HL-60 (cell line): ENCODE measurements around the gene DIO2.

Experiments
- DNase-seq, 2 experiments: peaks; one replicate each; pipeline ENCODE4 v3.0.0-alpha.2; 2010 to 2020; ENCODE audit warnings: low read depth in 1 of 2, low spot score in 1 of 2
- H3K27ac ChIP-seq: fragments of 250-450 bp; sonication (Bioruptor Pico); replicated peaks from 2 replicates; pipeline ENCODE4 v1.5.1; 2020; ENCODE audit warnings: mild to moderate bottlenecking, moderate library complexity
- H3K27me3 ChIP-seq: fragments of 250-450 bp; sonication (Bioruptor Pico); 2 replicates; pipeline ENCODE4 v1.5.1; 2021; ENCODE audit warnings: mild to moderate bottlenecking, moderate library complexity; ENCODE audit not compliant: insufficient read depth, poor library complexity, severe bottlenecking
- H3K4me3 ChIP-seq: replicated peaks from 2 replicates; pipeline ENCODE4 v1.5.1; 2011; ENCODE audit warnings: mild to moderate bottlenecking, control low read depth, low read length; ENCODE audit not compliant: insufficient read depth
- GABPA ChIP-seq: IDR thresholded peaks from 2 replicates; pipeline ENCODE4 v1.6.1; 2012; ENCODE audit warnings: low read depth
- POLR2AphosphoS5 ChIP-seq: IDR thresholded peaks from 2 replicates; pipeline ENCODE4 v1.6.1; 2012; ENCODE audit warnings: low read depth
- SPI1 ChIP-seq: IDR thresholded peaks from 2 replicates; pipeline ENCODE4 v1.6.1; 2012; ENCODE audit warnings: low read depth, mild to moderate bottlenecking, borderline replicate concordance
- long read RNA-seq: library from polyadenylated mRNA; unstranded; transcript quantifications from one replicate; pipeline ENCODE4 v2.0.0, GENCODE V29; 2020
- TF ChIP-seq, protein P1 (sequence below): IDR thresholded peaks from 2 replicates; pipeline ENCODE4 v1.6.1; 2012; ENCODE audit warnings: low read depth; ENCODE audit not compliant: insufficient replicate concordance
- TF ChIP-seq, protein P2 (sequence below): IDR thresholded peaks from one replicate; pipeline ENCODE4 v1.5.1; 2011; ENCODE audit warnings: low read length, control low read depth, inconsistent platforms; ENCODE audit not compliant: insufficient read depth

The DIO2 gene
- long read RNA-seq, result 0 reads

- Histone ChIP-seq H3K4me3 (no peak within 1 kb of the TSS), H3K27me3 (no peaks in the 10 kb centered on the region), H3K27ac (no peak within 1 kb of the TSS)
- TF ChIP-seq, protein P1, sequence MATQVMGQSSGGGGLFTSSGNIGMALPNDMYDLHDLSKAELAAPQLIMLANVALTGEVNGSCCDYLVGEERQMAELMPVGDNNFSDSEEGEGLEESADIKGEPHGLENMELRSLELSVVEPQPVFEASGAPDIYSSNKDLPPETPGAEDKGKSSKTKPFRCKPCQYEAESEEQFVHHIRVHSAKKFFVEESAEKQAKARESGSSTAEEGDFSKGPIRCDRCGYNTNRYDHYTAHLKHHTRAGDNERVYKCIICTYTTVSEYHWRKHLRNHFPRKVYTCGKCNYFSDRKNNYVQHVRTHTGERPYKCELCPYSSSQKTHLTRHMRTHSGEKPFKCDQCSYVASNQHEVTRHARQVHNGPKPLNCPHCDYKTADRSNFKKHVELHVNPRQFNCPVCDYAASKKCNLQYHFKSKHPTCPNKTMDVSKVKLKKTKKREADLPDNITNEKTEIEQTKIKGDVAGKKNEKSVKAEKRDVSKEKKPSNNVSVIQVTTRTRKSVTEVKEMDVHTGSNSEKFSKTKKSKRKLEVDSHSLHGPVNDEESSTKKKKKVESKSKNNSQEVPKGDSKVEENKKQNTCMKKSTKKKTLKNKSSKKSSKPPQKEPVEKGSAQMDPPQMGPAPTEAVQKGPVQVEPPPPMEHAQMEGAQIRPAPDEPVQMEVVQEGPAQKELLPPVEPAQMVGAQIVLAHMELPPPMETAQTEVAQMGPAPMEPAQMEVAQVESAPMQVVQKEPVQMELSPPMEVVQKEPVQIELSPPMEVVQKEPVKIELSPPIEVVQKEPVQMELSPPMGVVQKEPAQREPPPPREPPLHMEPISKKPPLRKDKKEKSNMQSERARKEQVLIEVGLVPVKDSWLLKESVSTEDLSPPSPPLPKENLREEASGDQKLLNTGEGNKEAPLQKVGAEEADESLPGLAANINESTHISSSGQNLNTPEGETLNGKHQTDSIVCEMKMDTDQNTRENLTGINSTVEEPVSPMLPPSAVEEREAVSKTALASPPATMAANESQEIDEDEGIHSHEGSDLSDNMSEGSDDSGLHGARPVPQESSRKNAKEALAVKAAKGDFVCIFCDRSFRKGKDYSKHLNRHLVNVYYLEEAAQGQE, result no peak
- TF ChIP-seq, protein P2, sequence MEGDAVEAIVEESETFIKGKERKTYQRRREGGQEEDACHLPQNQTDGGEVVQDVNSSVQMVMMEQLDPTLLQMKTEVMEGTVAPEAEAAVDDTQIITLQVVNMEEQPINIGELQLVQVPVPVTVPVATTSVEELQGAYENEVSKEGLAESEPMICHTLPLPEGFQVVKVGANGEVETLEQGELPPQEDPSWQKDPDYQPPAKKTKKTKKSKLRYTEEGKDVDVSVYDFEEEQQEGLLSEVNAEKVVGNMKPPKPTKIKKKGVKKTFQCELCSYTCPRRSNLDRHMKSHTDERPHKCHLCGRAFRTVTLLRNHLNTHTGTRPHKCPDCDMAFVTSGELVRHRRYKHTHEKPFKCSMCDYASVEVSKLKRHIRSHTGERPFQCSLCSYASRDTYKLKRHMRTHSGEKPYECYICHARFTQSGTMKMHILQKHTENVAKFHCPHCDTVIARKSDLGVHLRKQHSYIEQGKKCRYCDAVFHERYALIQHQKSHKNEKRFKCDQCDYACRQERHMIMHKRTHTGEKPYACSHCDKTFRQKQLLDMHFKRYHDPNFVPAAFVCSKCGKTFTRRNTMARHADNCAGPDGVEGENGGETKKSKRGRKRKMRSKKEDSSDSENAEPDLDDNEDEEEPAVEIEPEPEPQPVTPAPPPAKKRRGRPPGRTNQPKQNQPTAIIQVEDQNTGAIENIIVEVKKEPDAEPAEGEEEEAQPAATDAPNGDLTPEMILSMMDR, result no peak
- TF ChIP-seq SPI1 (no peak), GABPA (no peak), POLR2AphosphoS5 (no peak)
- no peak for DNase-seq
Measured at GRCh38 chr14:80211153-80212022, at the start of gene DIO2. Gene DIO2, minus strand, starts transcription at chr14:80211504. Its CDS starts 32 bp downstream, at chr14:80211472.

DNA sequence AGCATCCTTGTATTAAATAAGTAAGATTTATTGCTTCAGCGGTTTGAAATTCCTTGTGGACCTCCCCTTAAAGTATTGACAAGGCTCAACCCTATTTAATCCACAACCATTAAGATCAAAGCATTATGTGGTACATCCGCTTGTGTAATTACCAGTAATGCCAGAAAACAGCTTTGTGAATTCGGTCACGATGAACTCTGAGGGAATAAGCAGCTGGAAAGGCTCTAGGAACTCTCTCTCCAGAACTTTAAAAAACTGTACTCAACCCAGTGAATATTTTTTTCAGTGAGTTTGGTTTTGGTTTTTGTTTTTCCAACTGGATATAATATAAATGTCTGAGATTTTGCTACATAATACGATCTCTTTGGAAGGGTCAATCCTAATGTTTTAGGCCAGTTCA, 49.3 kb upstream of the DIO2 start:
- no peak for DNase-seq
- Histone ChIP-seq H3K4me3 (no peak overlapping the region), H3K27ac (no peak overlapping the region), H3K27me3 (no peaks in the 10 kb centered on the region)
- TF ChIP-seq, protein P2, result no peak
- TF ChIP-seq, protein P1, result no peak
- no peak for TF ChIP-seq SPI1
- no peak for TF ChIP-seq POLR2AphosphoS5
- TF ChIP-seq GABPA, result no peak

DNA sequence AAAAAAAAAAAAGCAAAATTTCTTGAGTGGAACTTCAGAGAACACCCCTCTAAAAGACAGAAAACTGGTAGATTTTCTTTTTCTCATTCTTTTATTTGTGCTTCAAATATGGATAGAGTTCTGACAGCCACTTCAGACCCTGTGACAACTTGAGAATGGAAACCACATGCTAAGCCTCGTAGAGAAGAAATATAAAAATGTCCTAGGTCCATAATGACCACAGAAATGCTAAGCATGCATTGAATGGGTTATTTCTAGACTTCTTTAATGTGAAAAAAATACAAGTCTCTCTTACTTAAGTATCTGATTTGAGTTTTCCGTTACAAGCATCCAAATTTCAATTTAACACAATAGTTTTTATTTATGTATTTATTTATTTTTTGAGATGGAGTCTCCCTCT, 28.3 kb upstream of the DIO2 start:
- Histone ChIP-seq H3K27ac (no peak overlapping the region), H3K4me3 (no peak overlapping the region), H3K27me3 (no peaks in the 10 kb centered on the region)
- DNase-seq, result no peak
- TF ChIP-seq, protein P1, result no peak
- no peak for TF ChIP-seq POLR2AphosphoS5
- no peak for TF ChIP-seq GABPA
- TF ChIP-seq, protein P2, result no peak
- no peak for TF ChIP-seq SPI1
